GM19395 (cell line): Measurements from ENCODE around the gene NR2C2AP.

Experiments used
- ATAC-seq: cut with Tn5 transposase; IDR thresholded peaks from one replicate; pipeline ENCODE4 v1.9.1; 2021; ENCODE audit warnings: mild to moderate bottlenecking, moderate library complexity; ENCODE audit not compliant: unreplicated experiment

NR2C2AP gene

DNA sequence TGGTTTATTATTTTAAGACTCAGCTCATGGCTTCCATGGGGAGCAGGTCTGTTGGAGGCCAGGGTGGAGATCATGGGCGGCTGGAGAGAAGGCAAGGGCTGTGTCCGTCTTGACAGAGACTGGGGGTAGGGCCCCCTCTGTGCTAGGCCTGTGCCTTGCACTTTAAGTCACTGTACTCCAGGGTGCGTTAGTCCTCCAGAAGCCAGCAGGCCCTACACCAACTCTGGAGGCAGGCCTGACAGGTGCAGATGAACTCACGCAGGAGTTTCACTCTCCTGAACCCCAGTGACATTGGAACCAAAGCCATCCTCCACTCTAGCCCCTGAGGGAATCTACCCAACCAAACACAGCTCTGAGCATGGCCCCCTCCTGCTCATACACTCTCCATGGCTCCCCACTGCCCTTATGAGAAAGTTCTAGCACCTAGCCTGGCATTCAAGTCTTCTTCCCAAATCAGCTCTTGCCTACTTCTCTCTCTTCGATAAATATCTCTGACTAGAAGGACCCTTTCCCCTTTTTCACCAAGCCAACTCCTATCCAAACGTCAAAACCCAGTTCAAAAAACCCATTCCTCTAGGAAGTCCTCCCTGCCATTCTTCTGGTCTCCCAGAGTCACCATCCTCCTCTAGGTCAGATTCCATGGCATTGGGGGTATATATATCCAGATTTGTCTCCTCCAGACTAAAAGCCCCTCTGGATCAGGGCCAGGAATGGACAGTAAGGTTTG is 48.3 kb downstream of the NR2C2AP start:
- no peak for ATAC-seq

DNA sequence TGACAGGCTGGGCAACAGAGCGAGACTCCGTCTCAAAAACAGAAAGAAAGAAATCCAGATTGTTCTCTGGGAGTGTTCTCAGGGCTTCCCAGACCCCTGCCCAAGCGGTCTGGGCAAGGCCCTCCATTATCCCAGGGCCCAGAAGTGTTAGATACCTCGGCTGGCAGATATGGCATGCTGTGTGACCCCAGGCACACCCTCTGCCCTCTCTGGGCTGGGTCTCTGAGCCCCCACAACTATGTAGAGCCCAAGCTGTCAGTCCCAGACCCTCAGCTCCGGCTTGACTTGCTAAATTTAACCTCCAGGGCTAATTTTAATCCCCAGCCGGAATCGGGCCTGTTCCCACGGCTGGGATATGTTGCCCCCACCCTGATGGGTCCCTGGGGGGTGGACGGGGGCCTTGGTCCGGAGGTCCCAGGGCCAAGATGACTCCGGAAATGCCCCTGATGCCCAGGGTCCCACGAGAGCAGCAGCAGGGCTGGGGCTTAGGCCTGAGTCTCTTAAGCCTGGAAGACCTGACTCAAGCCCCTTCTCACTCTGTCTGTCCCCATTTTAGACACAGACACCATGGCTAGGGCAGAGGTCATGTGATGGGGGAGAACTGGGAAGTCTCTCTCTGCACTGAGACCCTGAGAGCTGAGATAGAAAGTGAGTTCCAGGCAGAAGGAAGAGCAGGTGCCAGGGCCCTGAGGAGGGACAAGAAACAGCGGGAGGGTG is 50.4 kb downstream of the NR2C2AP start:
- ATAC-seq: no peak

DNA sequence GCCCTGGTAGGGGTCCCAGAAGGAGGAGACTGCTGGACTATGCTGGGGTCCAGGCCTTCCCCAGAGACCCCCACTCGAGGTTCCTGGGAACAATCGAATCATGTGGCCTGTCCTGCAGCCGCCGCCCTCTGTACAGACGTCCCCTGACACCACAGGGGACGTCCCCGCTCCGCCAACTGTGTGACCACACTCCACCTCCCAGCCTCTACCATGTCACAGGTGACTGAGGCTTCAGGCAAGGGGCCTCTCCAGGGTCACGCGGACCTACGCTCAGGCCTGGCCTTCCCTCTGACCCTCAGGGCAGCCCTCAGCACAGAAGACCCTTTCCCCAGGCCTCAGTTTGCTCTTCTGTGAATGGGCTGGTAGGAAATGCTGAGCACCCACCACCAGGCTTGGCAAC is 51.8 kb downstream of the NR2C2AP start:
- no peak for ATAC-seq
